WTC11 (cell line): ENCODE measurements around the gene ADAM30. TPM values are rescaled to one million over a fixed set of nuclear protein-coding genes. Genes with fewer than 3 reads are reported as not detected.

Experiments
- ATAC-seq: fragments of 200-7000 bp; cut with Tn5 transposase; 2 replicates; pipeline ENCODE4 v1.10.0; 2021; ENCODE audit warnings: mild to moderate bottlenecking, moderate library complexity
- CTCF ChIA-PET: fragments of 300-600 bp; sonication (Branson Sonifier 250); formaldehyde crosslinking; loops from one replicate; lab custom pipeline; 2021; ENCODE audit warnings: antibody characterized with exemption; lab: Charles Lee
- POLR2A ChIA-PET: fragments of 350-600 bp; sonication (Branson Sonifier 250); formaldehyde crosslinking; loops from one replicate; lab custom pipeline; 2021; ENCODE audit warnings: antibody characterized with exemption; lab: Charles Lee
- DNase-seq: peaks from one replicate; pipeline ENCODE4 v3.0.0; 2021; ENCODE audit warnings: low spot score
- H3K27ac Mint-ChIP-seq: 2 replicates; pipeline ENCODE4 v1.8.0; 2021; ENCODE audit warnings: mixed read lengths
- H3K27me3 Mint-ChIP-seq: 2 replicates; pipeline ENCODE4 v1.8.0; 2021; ENCODE audit warnings: low read depth, mild to moderate bottlenecking, moderate library complexity, mixed read lengths
- H3K36me3 Mint-ChIP-seq: 2 replicates; pipeline ENCODE4 v1.8.0; 2021; ENCODE audit warnings: mixed read lengths
- H3K4me1 Mint-ChIP-seq: 2 replicates; pipeline ENCODE4 v1.8.0; 2022; ENCODE audit warnings: mixed read lengths
- H3K4me3 Mint-ChIP-seq: 2 replicates; pipeline ENCODE4 v1.8.0; 2021; ENCODE audit warnings: mild to moderate bottlenecking, moderate library complexity, mixed read lengths
- H3K9me3 Mint-ChIP-seq: 2 replicates; pipeline ENCODE4 v1.8.0; 2021; ENCODE audit warnings: mixed read lengths
- ATF1 ChIP-seq: sonication (generic); formaldehyde crosslinking; IDR thresholded peaks from 2 replicates; pipeline ENCODE4 v1.8.1; 2023; ENCODE audit warnings: mild to moderate bottlenecking, moderate library complexity, missing genetic modification reagents
- CREM ChIP-seq: sonication (generic); formaldehyde crosslinking; IDR thresholded peaks from 2 replicates; pipeline ENCODE4 v1.8.1; 2022; ENCODE audit warnings: mild to moderate bottlenecking, missing genetic modification reagents, moderate library complexity
- FOXJ3 ChIP-seq: sonication (generic); formaldehyde crosslinking; IDR thresholded peaks from 2 replicates; pipeline ENCODE4 v1.9.0; 2021; ENCODE audit warnings: missing genetic modification reagents, mild to moderate bottlenecking, borderline replicate concordance
- GRHL2 ChIP-seq: fragments of 250-450 bp; sonication (Bioruptor Pico); IDR thresholded peaks from 2 replicates; pipeline ENCODE4 v1.8.0; 2022; ENCODE audit warnings: mild to moderate bottlenecking, moderate library complexity; ENCODE audit not compliant: insufficient replicate concordance, severe bottlenecking
- GTF2I ChIP-seq: fragments of 250-450 bp; sonication (Bioruptor Pico); conservative IDR thresholded peaks from 2 replicates; pipeline ENCODE4 v1.4.0; 2021; ENCODE audit warnings: mild to moderate bottlenecking
- JUN ChIP-seq: sonication (generic); formaldehyde crosslinking; IDR thresholded peaks from 2 replicates; pipeline ENCODE4 v1.8.0; 2023; ENCODE audit warnings: mild to moderate bottlenecking, missing genetic modification reagents
- KAT7 ChIP-seq: sonication (generic); formaldehyde crosslinking; IDR thresholded peaks from 2 replicates; pipeline ENCODE4 v1.8.1; 2023; ENCODE audit warnings: missing genetic modification reagents, mild to moderate bottlenecking, borderline replicate concordance
- MXD4 ChIP-seq: fragments of 250-450 bp; sonication (Bioruptor Pico); IDR thresholded peaks from 2 replicates; pipeline ENCODE4 v1.8.0; 2021; ENCODE audit warnings: mild to moderate bottlenecking, moderate library complexity, borderline replicate concordance
- NR1H2 ChIP-seq: sonication (generic); formaldehyde crosslinking; IDR thresholded peaks from 2 replicates; pipeline ENCODE4 v1.9.0; 2021; ENCODE audit warnings: mild to moderate bottlenecking, moderate library complexity, missing genetic modification reagents
- PRRX2 ChIP-seq: fragments of 250-450 bp; sonication (Bioruptor Pico); IDR thresholded peaks from 2 replicates; pipeline ENCODE4 v1.8.0; 2021; ENCODE audit warnings: mild to moderate bottlenecking
- RELA ChIP-seq: sonication (generic); formaldehyde crosslinking; IDR thresholded peaks from 2 replicates; pipeline ENCODE4 v1.8.1; 2022; ENCODE audit warnings: missing genetic modification reagents, mild to moderate bottlenecking, borderline replicate concordance
- RORB ChIP-seq: fragments of 250-450 bp; sonication (Bioruptor Pico); IDR thresholded peaks from 2 replicates; pipeline ENCODE4 v1.9.0; 2021; ENCODE audit warnings: mild to moderate bottlenecking
- SMAD3 ChIP-seq: sonication (generic); formaldehyde crosslinking; IDR thresholded peaks from 2 replicates; pipeline ENCODE4 v1.8.0; 2022; ENCODE audit warnings: missing genetic modification reagents, mild to moderate bottlenecking, borderline replicate concordance
- ZNF138 ChIP-seq: sonication (generic); formaldehyde crosslinking; conservative IDR thresholded peaks from 2 replicates; pipeline ENCODE4 v1.8.1; 2022; ENCODE audit warnings: mild to moderate bottlenecking, moderate library complexity, missing genetic modification reagents
- ZNF219 ChIP-seq: sonication (generic); formaldehyde crosslinking; IDR thresholded peaks from 2 replicates; pipeline ENCODE4 v1.8.0; 2023; ENCODE audit warnings: missing genetic modification reagents, mild to moderate bottlenecking, borderline replicate concordance
- total RNA-seq: library from RNA; stranded (reverse); gene quantifications from 3 replicates; pipeline ENCODE4 v1.2.3, GENCODE V29; 2021
- TF ChIP-seq, protein P1 (sequence below): sonication (generic); formaldehyde crosslinking; IDR thresholded peaks from 2 replicates; pipeline ENCODE4 v1.8.1; 2022; ENCODE audit warnings: mild to moderate bottlenecking, missing genetic modification reagents, moderate library complexity, borderline replicate concordance
- TF ChIP-seq, protein P2 (sequence below): sonication (generic); formaldehyde crosslinking; IDR thresholded peaks from 2 replicates; pipeline ENCODE4 v1.8.0; 2022; ENCODE audit warnings: mild to moderate bottlenecking, missing genetic modification reagents
- TF ChIP-seq, protein P3 (sequence below): sonication (generic); formaldehyde crosslinking; IDR thresholded peaks from 2 replicates; pipeline ENCODE4 v1.8.1; 2022; ENCODE audit warnings: low read depth, mild to moderate bottlenecking, moderate library complexity, missing genetic modification reagents, borderline replicate concordance
- TF ChIP-seq, protein P4 (sequence below): sonication (generic); formaldehyde crosslinking; IDR thresholded peaks from 2 replicates; pipeline ENCODE4 v1.8.1; 2022; ENCODE audit warnings: missing genetic modification reagents, borderline replicate concordance
- TF ChIP-seq, protein P5 (sequence below): sonication (generic); formaldehyde crosslinking; IDR thresholded peaks from 2 replicates; pipeline ENCODE4 v1.8.1; 2023; ENCODE audit warnings: mild to moderate bottlenecking, moderate library complexity, missing genetic modification reagents
- TF ChIP-seq, protein P6 (sequence below): sonication (generic); formaldehyde crosslinking; IDR thresholded peaks from 2 replicates; pipeline ENCODE4 v1.8.1; 2023; ENCODE audit warnings: mild to moderate bottlenecking, missing genetic modification reagents, borderline replicate concordance
- TF ChIP-seq, protein P7 (sequence below): fragments of 250-450 bp; sonication (Bioruptor Pico); IDR thresholded peaks from 2 replicates; pipeline ENCODE4 v1.9.0; 2021; ENCODE audit warnings: moderate library complexity, mild to moderate bottlenecking, inconsistent platforms, borderline replicate concordance

Gene ADAM30
- total RNA-seq, 1 experiment from 2014 or later, result not detected

DNA sequence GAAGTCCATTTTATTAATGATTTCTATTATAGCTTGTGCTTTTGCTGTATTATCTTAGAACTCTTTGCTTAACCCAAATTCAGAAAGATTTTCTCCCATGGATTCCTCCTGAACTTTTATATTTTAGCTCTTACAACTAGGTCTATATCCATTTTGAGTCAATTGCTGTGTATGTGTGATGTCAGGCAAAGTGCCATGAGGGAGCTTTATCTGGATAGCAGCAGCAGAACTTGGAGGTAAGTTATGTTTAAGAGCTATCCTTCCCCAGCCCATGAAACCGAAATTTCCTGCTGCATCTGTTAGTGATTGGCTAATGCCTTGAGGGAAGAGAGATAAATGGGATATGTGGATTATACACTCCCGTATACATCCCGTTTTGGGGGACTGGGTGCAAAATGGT, 29.9 kb downstream of the ADAM30 start:
- H3K4me1 Mint-ChIP-seq, result peaks cover 4% of the 10 kb centered on the region
- no peak overlapping the region for H3K27ac Mint-ChIP-seq
- H3K4me3 Mint-ChIP-seq, result no peak overlapping the region
- H3K36me3 Mint-ChIP-seq, result no peaks in the 10 kb centered on the region
- CTCF ChIA-PET, result interaction anchor here (1.4 kb wide), 1 partner anchor 19 kb away, joined by 5 read pairs; no protein-coding TSS in a partner anchor
- DNase-seq, result no peak
- no peak for ATAC-seq
- POLR2A ChIA-PET, result no interaction called here
- peaks cover 6% of the 10 kb centered on the region for H3K27me3 Mint-ChIP-seq
- no peaks in the 10 kb centered on the region for H3K9me3 Mint-ChIP-seq
- TF ChIP-seq GTF2I (CRISPR knock-in tag) (no peak), SMAD3 (CRISPR knock-in tag) (no peak), ATF1 (CRISPR knock-in tag) (no peak), RORB (no peak), NR1H2 (CRISPR knock-in tag) (no peak), PRRX2 (CRISPR knock-in tag) (no peak), CREM (CRISPR knock-in tag) (no peak), JUN (CRISPR knock-in tag) (no peak)
- TF ChIP-seq, protein P1, sequence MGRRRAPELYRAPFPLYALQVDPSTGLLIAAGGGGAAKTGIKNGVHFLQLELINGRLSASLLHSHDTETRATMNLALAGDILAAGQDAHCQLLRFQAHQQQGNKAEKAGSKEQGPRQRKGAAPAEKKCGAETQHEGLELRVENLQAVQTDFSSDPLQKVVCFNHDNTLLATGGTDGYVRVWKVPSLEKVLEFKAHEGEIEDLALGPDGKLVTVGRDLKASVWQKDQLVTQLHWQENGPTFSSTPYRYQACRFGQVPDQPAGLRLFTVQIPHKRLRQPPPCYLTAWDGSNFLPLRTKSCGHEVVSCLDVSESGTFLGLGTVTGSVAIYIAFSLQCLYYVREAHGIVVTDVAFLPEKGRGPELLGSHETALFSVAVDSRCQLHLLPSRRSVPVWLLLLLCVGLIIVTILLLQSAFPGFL (CRISPR knock-in tag), result no peak

DNA sequence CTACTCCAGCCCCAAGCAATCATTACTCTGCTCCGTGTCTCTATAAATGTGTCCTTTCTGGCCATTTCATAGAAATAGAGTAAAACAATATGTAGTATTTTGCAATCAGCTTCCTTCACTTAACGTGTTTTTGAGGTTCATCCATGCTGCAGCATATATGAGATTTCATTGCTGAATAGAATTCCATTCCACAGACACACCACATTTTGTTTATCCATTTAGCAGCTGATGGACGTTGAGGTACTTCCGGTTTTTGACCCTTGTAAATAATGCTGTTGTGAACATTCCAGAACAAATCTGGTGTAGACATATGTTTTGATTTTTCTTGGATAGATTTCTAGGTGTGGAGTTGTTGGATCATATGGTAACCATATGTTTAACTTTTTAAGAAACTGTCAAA, 30.7 kb downstream of the ADAM30 start:
- no peak for TF ChIP-seq GTF2I (CRISPR knock-in tag)
- TF ChIP-seq FOXJ3 (CRISPR knock-in tag), result no peak
- TF ChIP-seq GRHL2 (CRISPR knock-in tag), result no peak
- no peak for TF ChIP-seq ZNF138 (CRISPR knock-in tag)
- TF ChIP-seq, protein P2, sequence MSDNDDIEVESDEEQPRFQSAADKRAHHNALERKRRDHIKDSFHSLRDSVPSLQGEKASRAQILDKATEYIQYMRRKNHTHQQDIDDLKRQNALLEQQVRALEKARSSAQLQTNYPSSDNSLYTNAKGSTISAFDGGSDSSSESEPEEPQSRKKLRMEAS, result no peak
- TF ChIP-seq, protein P3, sequence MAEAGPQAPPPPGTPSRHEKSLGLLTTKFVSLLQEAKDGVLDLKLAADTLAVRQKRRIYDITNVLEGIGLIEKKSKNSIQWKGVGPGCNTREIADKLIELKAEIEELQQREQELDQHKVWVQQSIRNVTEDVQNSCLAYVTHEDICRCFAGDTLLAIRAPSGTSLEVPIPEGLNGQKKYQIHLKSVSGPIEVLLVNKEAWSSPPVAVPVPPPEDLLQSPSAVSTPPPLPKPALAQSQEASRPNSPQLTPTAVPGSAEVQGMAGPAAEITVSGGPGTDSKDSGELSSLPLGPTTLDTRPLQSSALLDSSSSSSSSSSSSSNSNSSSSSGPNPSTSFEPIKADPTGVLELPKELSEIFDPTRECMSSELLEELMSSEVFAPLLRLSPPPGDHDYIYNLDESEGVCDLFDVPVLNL (CRISPR knock-in tag), result no peak
- TF ChIP-seq, protein P4, sequence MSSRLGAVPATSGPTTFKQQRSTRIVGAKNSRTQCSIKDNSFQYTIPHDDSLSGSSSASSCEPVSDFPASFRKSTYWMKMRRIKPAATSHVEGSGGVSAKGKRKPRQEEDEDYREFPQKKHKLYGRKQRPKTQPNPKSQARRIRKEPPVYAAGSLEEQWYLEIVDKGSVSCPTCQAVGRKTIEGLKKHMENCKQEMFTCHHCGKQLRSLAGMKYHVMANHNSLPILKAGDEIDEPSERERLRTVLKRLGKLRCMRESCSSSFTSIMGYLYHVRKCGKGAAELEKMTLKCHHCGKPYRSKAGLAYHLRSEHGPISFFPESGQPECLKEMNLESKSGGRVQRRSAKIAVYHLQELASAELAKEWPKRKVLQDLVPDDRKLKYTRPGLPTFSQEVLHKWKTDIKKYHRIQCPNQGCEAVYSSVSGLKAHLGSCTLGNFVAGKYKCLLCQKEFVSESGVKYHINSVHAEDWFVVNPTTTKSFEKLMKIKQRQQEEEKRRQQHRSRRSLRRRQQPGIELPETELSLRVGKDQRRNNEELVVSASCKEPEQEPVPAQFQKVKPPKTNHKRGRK, result no peak
- TF ChIP-seq, protein P5, sequence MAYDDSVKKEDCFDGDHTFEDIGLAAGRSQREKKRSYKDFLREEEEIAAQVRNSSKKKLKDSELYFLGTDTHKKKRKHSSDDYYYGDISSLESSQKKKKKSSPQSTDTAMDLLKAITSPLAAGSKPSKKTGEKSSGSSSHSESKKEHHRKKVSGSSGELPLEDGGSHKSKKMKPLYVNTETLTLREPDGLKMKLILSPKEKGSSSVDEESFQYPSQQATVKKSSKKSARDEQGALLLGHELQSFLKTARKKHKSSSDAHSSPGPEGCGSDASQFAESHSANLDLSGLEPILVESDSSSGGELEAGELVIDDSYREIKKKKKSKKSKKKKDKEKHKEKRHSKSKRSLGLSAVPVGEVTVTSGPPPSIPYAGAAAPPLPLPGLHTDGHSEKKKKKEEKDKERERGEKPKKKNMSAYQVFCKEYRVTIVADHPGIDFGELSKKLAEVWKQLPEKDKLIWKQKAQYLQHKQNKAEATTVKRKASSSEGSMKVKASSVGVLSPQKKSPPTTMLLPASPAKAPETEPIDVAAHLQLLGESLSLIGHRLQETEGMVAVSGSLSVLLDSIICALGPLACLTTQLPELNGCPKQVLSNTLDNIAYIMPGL (CRISPR knock-in tag), result no peak
- CTCF ChIA-PET, result interaction anchor here (0.9 kb wide), 1 partner anchor 20 kb away, joined by 3 read pairs; no protein-coding TSS in a partner anchor
- Mint-ChIP-seq H3K4me3 (no peak overlapping the region), H3K9me3 (no peaks in the 10 kb centered on the region), H3K36me3 (no peaks in the 10 kb centered on the region), H3K27me3 (peaks cover 6% of the 10 kb centered on the region), H3K4me1 (no peaks in the 10 kb centered on the region), H3K27ac (no peak overlapping the region)
- POLR2A ChIA-PET, result no interaction called here
- DNase-seq, result no peak
- no peak for ATAC-seq

DNA sequence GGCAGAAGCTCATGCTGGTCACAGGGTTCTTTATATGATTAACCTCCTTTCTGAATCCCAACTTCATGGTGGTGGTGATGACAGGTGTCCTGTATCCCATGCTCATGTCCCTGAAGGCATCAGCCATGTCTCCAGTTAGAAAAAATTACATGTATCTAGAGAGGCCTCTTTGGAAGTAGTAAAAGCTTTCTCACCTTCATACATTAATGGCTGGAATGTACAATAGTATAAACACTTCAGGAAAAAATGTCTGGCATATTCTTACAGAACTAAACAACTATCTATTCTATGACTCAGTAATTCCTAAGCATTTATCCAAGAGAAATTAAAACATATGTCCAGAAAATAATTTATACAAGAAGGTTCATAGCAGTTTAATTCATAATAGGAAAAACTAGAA, 34.0 kb downstream of the ADAM30 start:
- H3K4me3 Mint-ChIP-seq, result no peak overlapping the region
- DNase-seq, result no peak
- no peaks in the 10 kb centered on the region for H3K4me1 Mint-ChIP-seq
- no peak overlapping the region for H3K27ac Mint-ChIP-seq
- no peaks in the 10 kb centered on the region for H3K9me3 Mint-ChIP-seq
- H3K27me3 Mint-ChIP-seq, result no peaks in the 10 kb centered on the region; the same call in 1 of the 2 replicates
- POLR2A ChIA-PET, result no interaction called here
- H3K36me3 Mint-ChIP-seq, result no peaks in the 10 kb centered on the region
- no peak for ATAC-seq
- CTCF ChIA-PET, result no interaction called here
- TF ChIP-seq KAT7 (no peak), ZNF219 (CRISPR knock-in tag) (no peak), RELA (CRISPR knock-in tag) (no peak), MXD4 (no peak)
- TF ChIP-seq, protein P6, sequence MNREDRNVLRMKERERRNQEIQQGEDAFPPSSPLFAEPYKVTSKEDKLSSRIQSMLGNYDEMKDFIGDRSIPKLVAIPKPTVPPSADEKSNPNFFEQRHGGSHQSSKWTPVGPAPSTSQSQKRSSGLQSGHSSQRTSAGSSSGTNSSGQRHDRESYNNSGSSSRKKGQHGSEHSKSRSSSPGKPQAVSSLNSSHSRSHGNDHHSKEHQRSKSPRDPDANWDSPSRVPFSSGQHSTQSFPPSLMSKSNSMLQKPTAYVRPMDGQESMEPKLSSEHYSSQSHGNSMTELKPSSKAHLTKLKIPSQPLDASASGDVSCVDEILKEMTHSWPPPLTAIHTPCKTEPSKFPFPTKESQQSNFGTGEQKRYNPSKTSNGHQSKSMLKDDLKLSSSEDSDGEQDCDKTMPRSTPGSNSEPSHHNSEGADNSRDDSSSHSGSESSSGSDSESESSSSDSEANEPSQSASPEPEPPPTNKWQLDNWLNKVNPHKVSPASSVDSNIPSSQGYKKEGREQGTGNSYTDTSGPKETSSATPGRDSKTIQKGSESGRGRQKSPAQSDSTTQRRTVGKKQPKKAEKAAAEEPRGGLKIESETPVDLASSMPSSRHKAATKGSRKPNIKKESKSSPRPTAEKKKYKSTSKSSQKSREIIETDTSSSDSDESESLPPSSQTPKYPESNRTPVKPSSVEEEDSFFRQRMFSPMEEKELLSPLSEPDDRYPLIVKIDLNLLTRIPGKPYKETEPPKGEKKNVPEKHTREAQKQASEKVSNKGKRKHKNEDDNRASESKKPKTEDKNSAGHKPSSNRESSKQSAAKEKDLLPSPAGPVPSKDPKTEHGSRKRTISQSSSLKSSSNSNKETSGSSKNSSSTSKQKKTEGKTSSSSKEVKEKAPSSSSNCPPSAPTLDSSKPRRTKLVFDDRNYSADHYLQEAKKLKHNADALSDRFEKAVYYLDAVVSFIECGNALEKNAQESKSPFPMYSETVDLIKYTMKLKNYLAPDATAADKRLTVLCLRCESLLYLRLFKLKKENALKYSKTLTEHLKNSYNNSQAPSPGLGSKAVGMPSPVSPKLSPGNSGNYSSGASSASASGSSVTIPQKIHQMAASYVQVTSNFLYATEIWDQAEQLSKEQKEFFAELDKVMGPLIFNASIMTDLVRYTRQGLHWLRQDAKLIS, result no peak
- TF ChIP-seq, protein P7, sequence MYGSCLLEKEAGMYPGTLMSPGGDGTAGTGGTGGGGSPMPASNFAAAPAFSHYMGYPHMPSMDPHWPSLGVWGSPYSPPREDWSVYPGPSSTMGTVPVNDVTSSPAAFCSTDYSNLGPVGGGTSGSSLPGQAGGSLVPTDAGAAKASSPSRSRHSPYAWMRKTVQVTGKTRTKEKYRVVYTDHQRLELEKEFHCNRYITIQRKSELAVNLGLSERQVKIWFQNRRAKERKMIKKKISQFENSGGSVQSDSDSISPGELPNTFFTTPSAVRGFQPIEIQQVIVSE, result no peak
